GM21737 (cell line): ENCODE data around the gene FRMD3.

Experiments
- ATAC-seq: cut with Tn5 transposase; IDR thresholded peaks from one replicate; pipeline ENCODE4 v1.9.1; 2021; ENCODE audit warnings: mild to moderate bottlenecking, moderate library complexity; ENCODE audit not compliant: unreplicated experiment

FRMD3 gene

DNA sequence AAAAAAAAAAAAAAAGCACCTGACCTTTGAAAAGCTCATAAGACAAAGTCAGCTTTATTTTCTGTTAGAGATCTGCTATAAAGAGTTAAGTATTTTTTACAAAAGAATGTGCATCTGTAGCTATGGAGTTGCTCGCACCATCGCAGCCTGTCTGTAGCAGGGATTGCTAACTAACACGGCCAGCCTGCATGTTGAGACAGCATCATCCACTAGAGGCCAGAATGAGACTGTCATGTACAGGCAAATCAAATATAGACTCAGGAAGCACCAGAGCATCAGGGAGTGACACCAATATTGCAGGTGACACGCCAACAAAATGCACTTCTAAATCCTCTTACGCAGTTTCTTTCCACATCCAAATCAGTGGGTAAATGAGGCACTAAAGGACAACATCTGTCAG lies 339.0 kb downstream of the FRMD3 start:
- ATAC-seq = no peak

DNA sequence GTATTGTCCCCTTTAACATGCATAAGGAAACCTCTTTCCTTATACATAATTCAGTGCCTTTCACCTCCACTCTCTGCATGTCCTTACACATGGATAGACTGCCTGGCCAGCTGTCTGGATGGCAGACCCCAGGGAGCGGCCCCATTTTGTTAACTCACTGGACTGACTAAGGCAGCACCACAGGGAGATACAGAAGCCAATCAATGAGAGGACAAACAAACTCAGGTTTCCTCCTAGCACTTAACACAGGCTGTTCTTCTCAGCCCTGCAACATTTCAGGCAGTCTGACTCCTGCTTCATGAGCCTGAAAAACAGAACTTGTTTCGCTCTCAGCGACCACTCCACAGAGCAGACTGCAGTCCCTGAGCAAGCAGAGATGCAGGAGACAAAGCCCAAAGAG lies 339.8 kb downstream of the FRMD3 start:
- no peak for ATAC-seq

DNA sequence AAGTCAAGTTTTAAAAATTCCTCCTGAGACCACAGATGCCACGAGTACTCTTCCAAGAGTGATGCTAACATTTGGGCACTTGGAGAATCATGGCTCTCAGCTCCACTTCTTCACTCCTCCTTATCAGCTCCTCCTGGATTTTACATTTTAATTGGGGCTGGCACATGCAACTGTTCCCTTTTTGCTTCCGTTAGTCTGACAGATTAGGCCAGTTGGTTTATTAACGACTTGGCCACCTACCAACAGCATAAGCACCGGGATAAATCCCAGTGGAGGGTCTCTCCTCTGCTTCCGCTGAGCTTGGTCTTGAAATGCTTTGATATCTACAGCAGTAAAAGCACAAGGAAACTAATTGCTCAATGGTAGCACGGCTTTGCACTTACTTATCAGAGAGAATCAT lies 340.6 kb downstream of the FRMD3 start:
- no peak for ATAC-seq

- ATAC-seq = no peak
These were observed 341.3 kb downstream of the FRMD3 start for GRCh38 chr9:83196946-83197345.
